ENCODE measurements around the gene CXCL11. TPM values are rescaled to one million over a fixed set of nuclear protein-coding genes. Genes with fewer than 3 reads are reported as not detected.

CXCL11 gene
- total RNA-seq, 4 donors from 2014 or later = not detected

DNA sequence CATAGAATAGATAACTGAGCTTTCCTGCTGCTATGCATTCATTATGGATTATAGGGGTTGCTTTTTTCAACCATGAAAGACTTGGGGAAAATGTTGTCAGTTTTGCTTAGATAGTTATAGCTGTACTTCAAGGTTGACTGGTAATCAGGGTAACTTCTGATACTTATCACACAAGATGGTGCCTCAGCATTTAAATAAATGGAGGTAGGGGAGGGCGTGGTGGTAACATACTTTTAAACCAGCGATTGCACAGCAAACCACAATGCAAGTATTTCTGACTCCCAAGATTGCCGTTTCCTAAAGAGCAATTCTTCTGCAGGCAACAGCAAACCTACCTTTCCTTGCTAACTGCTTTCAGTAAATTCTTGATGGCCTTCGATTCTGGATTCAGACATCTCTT is 13.8 kb downstream of the CXCL11 start:
- TF ChIP-seq CTCF (IDR thresholded peaks at IDR 0.05) = no peak
- TF ChIP-seq POLR2A (IDR thresholded peaks at IDR 0.05) = no peak
- 71 to 88% methylated on average over 4 of the region's 4 CpGs for WGBS, 2 donors

GRCh38 chr4:76017056-76017686 is 18.7 kb downstream of the CXCL11 start:
- TF ChIP-seq CTCF (IDR thresholded peaks at IDR 0.05) (no peak), POLR2A (IDR thresholded peaks at IDR 0.05) (no peak)
- 84 to 89% methylated on average over 3 of the region's 3 CpGs for WGBS, 2 donors
- H3K4me3 ChIP-seq (ENCODE audit: low read depth, poor library complexity, severe bottlenecking) = no peak overlapping the region
- DNase-seq (ENCODE audit: low spot score in 2 of 2) = no peak
- intact Hi-C loops (cut with DNase I; ENCODE audit: low total_unique reads) = no loop called here

More for the DNA sequence above, 13.8 kb downstream of the CXCL11 start:
- intact Hi-C loops (cut with DNase I; ENCODE audit: low total_unique reads) = no loop called here
- DNase-seq (ENCODE audit: low spot score in 2 of 2) = no peak
- no peak overlapping the region for H3K4me3 ChIP-seq (ENCODE audit: low read depth, poor library complexity, severe bottlenecking)

DNA sequence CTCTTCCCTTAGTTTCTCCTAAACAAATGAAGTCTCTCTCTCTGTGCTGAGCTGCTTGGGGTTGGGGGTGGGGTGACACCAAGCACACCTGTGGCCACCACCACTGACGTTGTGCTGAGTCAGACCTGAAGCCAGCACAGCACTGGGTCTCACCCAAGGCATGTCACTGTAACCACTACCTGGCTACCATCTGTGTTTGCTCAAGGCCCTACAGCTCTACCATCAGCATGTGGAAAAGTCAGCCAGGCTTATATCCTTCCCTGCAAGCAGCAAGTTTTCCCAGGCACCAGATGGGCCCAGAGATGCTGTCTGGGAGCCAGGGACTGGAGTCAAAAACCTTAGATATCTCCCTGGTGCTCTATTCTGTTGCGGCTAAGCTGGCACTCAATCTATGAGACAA is 19.5 kb downstream of the CXCL11 start:
- TF ChIP-seq CTCF (IDR thresholded peaks at IDR 0.05) (no peak), POLR2A (IDR thresholded peaks at IDR 0.05) (no peak)
- 78 to 87% methylated on average over 2 of the region's 2 CpGs for WGBS, 2 donors
- H3K4me3 ChIP-seq (ENCODE audit: low read depth, poor library complexity, severe bottlenecking) = no peak overlapping the region
- no peak for DNase-seq (ENCODE audit: low spot score in 2 of 2)
- intact Hi-C loops (cut with DNase I; ENCODE audit: low total_unique reads) = no loop called here

GRCh38 chr4:76013540-76013939 is 22.3 kb downstream of the CXCL11 start:
- H3K4me3 ChIP-seq (ENCODE audit: low read depth, poor library complexity, severe bottlenecking) = no peak overlapping the region
- no peak for DNase-seq (ENCODE audit: low spot score in 2 of 2)
- 27 to 31% methylated on average over 1 of the region's 1 CpG for WGBS, 2 donors
- TF ChIP-seq CTCF (IDR thresholded peaks at IDR 0.05) (no peak), POLR2A (IDR thresholded peaks at IDR 0.05) (no peak)
- intact Hi-C loops (cut with DNase I; ENCODE audit: low total_unique reads) = no loop called here

- DNase-seq (ENCODE audit: low spot score in 2 of 2) = no peak
- 38 to 41% methylated on average over 1 of the region's 1 CpG for WGBS, 2 donors
- intact Hi-C loops (cut with DNase I; ENCODE audit: low total_unique reads) = no loop called here
- H3K4me3 ChIP-seq (ENCODE audit: low read depth, poor library complexity, severe bottlenecking) = no peak overlapping the region
- TF ChIP-seq CTCF (IDR thresholded peaks at IDR 0.05) (no peak), POLR2A (IDR thresholded peaks at IDR 0.05) (no peak)
Measured at GRCh38 chr4:76012388-76012801, 23.5 kb downstream of the CXCL11 start.
